Activated T-cell treated with anti-CD3 and anti-CD28 coated beads for 24 hours (primary cell): Measurements from ENCODE around the gene ESPNL.

Experiments
- DNase-seq: peaks from one replicate; pipeline ENCODE4 v3.0.0-alpha.2; 2020; ENCODE audit warnings: low read depth

The ESPNL gene

GRCh38 chr2:238097988-238098871 lies 1.9 kb upstream of the ESPNL start:
- no peak for DNase-seq

- DNase-seq: no peak
These were observed 1.0 kb upstream of the ESPNL start for GRCh38 chr2:238098901-238099713.

- no peak for DNase-seq
These were observed 459 bp upstream of the ESPNL start for GRCh38 chr2:238099714-238100048.

GRCh38 chr2:238100821-238101771 lies 956 bp downstream of the ESPNL start:
- no peak for DNase-seq

- no peak for DNase-seq
These were observed 2.0 kb downstream of the ESPNL start for GRCh38 chr2:238101891-238102841.

- no peak for DNase-seq
These were observed 2.7 kb downstream of the ESPNL start for GRCh38 chr2:238102865-238103264.

- DNase-seq: no peak
These were observed 3.5 kb downstream of the ESPNL start for GRCh38 chr2:238103465-238104225.

- DNase-seq: no peak
These were observed 4.1 kb downstream of the ESPNL start for GRCh38 chr2:238104226-238104690.

GRCh38 chr2:238104691-238105371 lies 4.7 kb downstream of the ESPNL start:
- DNase-seq: no peak

GRCh38 chr2:238105506-238106338 lies 5.6 kb downstream of the ESPNL start:
- no peak for DNase-seq

- no peak for DNase-seq
These were observed 6.2 kb downstream of the ESPNL start for GRCh38 chr2:238106339-238106697.

GRCh38 chr2:238106698-238107524 lies 6.8 kb downstream of the ESPNL start:
- DNase-seq: no peak

- DNase-seq: no peak
These were observed 7.6 kb downstream of the ESPNL start for GRCh38 chr2:238107525-238108422.

- no peak for DNase-seq
These were observed 8.5 kb downstream of the ESPNL start for GRCh38 chr2:238108423-238109183.

GRCh38 chr2:238113611-238114010 lies 13.5 kb downstream of the ESPNL start:
- no peak for DNase-seq

- no peak for DNase-seq
These were observed 14.2 kb downstream of the ESPNL start for GRCh38 chr2:238114331-238114841.
